ENCODE measurements around the gene FNTB.
A peak's percentile ranks its signal among the peaks of the same experiment; 100 is the strongest.

FNTB gene

GRCh38 chr14:65044596-65044959 lies 57.9 kb downstream of the FNTB start:
- Histone ChIP-seq H3K9me3 (ENCODE audit: control insufficient read depth in 2 of 2, low read length in 2 of 2) (no peaks in the 10 kb centered on the region), H3K4me1 (ENCODE audit: control insufficient read depth in 2 of 2, insufficient read depth in 2 of 2, low read length in 2 of 2) (peaks cover 5 to 19% of the 10 kb centered on the region in 2 donors), H3K27ac (ENCODE audit: low read depth in 2 of 2, low read length in 2 of 2) (no peak overlapping the region), H3K4me3 (ENCODE audit: low read length in 2 of 2) (no peak overlapping the region), H3K9ac (ENCODE audit: low read depth in 1 of 2, low read length in 2 of 2) (no peak overlapping the region), H3K27me3 (ENCODE audit: control insufficient read depth in 2 of 2, insufficient read depth in 2 of 2, low read length in 2 of 2) (no peaks in the 10 kb centered on the region), H3K36me3 (ENCODE audit: control insufficient read depth in 2 of 2, insufficient read depth in 2 of 2, low read length in 2 of 2) (peaks cover 0 to 14% of the 10 kb centered on the region in 2 donors)

- Histone ChIP-seq H3K4me1 (ENCODE audit: control insufficient read depth in 2 of 2, insufficient read depth in 2 of 2, low read length in 2 of 2) (peaks cover 5 to 19% of the 10 kb centered on the region in 2 donors), H3K4me3 (ENCODE audit: low read length in 2 of 2) (no peak overlapping the region), H3K9ac (ENCODE audit: low read depth in 1 of 2, low read length in 2 of 2) (no peak overlapping the region), H3K27ac (ENCODE audit: low read depth in 2 of 2, low read length in 2 of 2) (no peak overlapping the region), H3K9me3 (ENCODE audit: control insufficient read depth in 2 of 2, low read length in 2 of 2) (no peaks in the 10 kb centered on the region), H3K27me3 (ENCODE audit: control insufficient read depth in 2 of 2, insufficient read depth in 2 of 2, low read length in 2 of 2) (no peaks in the 10 kb centered on the region), H3K36me3 (ENCODE audit: control insufficient read depth in 2 of 2, insufficient read depth in 2 of 2, low read length in 2 of 2) (peaks cover 0 to 14% of the 10 kb centered on the region in 2 donors)
Observed at GRCh38 chr14:65045006-65045405, 58.3 kb downstream of the FNTB start.

- no peak overlapping the region for H3K4me3 ChIP-seq (ENCODE audit: low read length in 2 of 2)
- H3K36me3 ChIP-seq (ENCODE audit: control insufficient read depth in 2 of 2, insufficient read depth in 2 of 2, low read length in 2 of 2) = peaks cover 0 to 14% of the 10 kb centered on the region in 2 donors
Observed at GRCh38 chr14:65045709-65046108, 59.0 kb downstream of the FNTB start.

GRCh38 chr14:65052832-65053231 lies 66.1 kb downstream of the FNTB start:
- no peaks in the 10 kb centered on the region for H3K9me3 ChIP-seq (ENCODE audit: control insufficient read depth in 2 of 2, low read length in 2 of 2)
- H3K4me1 ChIP-seq (ENCODE audit: control insufficient read depth in 2 of 2, insufficient read depth in 2 of 2, low read length in 2 of 2) = peaks cover 0 to 3% of the 10 kb centered on the region in 2 donors
- no peaks in the 10 kb centered on the region for H3K27me3 ChIP-seq (ENCODE audit: control insufficient read depth in 2 of 2, insufficient read depth in 2 of 2, low read length in 2 of 2)
- no peak overlapping the region for H3K9ac ChIP-seq (ENCODE audit: low read depth in 1 of 2, low read length in 2 of 2)
- peaks cover 16 to 26% of the 10 kb centered on the region in 2 donors for H3K36me3 ChIP-seq (ENCODE audit: control insufficient read depth in 2 of 2, insufficient read depth in 2 of 2, low read length in 2 of 2)
- no peak overlapping the region for H3K4me3 ChIP-seq (ENCODE audit: low read length in 2 of 2)
- no peak overlapping the region for H3K27ac ChIP-seq (ENCODE audit: low read depth in 2 of 2, low read length in 2 of 2)

More at GRCh38 chr14:65045709-65046108, 59.0 kb downstream of the FNTB start:
- H3K9me3 ChIP-seq (ENCODE audit: control insufficient read depth in 2 of 2, low read length in 2 of 2) = no peaks in the 10 kb centered on the region
- peaks cover 5 to 18% of the 10 kb centered on the region in 2 donors for H3K4me1 ChIP-seq (ENCODE audit: control insufficient read depth in 2 of 2, insufficient read depth in 2 of 2, low read length in 2 of 2)
- H3K27ac ChIP-seq (ENCODE audit: low read depth in 2 of 2, low read length in 2 of 2) = no peak overlapping the region
- no peaks in the 10 kb centered on the region for H3K27me3 ChIP-seq (ENCODE audit: control insufficient read depth in 2 of 2, insufficient read depth in 2 of 2, low read length in 2 of 2)
- no peak overlapping the region for H3K9ac ChIP-seq (ENCODE audit: low read depth in 1 of 2, low read length in 2 of 2)

GRCh38 chr14:65053466-65053865 lies 66.8 kb downstream of the FNTB start:
- no peak overlapping the region for H3K9ac ChIP-seq (ENCODE audit: low read depth in 1 of 2, low read length in 2 of 2)
- H3K4me3 ChIP-seq (ENCODE audit: low read length in 2 of 2) = no peak overlapping the region
- no peaks in the 10 kb centered on the region for H3K9me3 ChIP-seq (ENCODE audit: control insufficient read depth in 2 of 2, low read length in 2 of 2)
- H3K4me1 ChIP-seq (ENCODE audit: control insufficient read depth in 2 of 2, insufficient read depth in 2 of 2, low read length in 2 of 2) = peaks cover 0 to under 1% of the 10 kb centered on the region in 2 donors
- H3K36me3 ChIP-seq (ENCODE audit: control insufficient read depth in 2 of 2, insufficient read depth in 2 of 2, low read length in 2 of 2) = peaks cover 16 to 26% of the 10 kb centered on the region in 2 donors
- H3K27ac ChIP-seq (ENCODE audit: low read depth in 2 of 2, low read length in 2 of 2) = no peak overlapping the region
- no peaks in the 10 kb centered on the region for H3K27me3 ChIP-seq (ENCODE audit: control insufficient read depth in 2 of 2, insufficient read depth in 2 of 2, low read length in 2 of 2)

GRCh38 chr14:65054471-65055085 lies 67.9 kb downstream of the FNTB start:
- no peaks in the 10 kb centered on the region for H3K27me3 ChIP-seq (ENCODE audit: control insufficient read depth in 2 of 2, insufficient read depth in 2 of 2, low read length in 2 of 2)
- no peak overlapping the region for H3K4me3 ChIP-seq (ENCODE audit: low read length in 2 of 2)
- H3K9me3 ChIP-seq (ENCODE audit: control insufficient read depth in 2 of 2, low read length in 2 of 2) = no peaks in the 10 kb centered on the region
- peaks cover 16 to 26% of the 10 kb centered on the region in 2 donors for H3K36me3 ChIP-seq (ENCODE audit: control insufficient read depth in 2 of 2, insufficient read depth in 2 of 2, low read length in 2 of 2)
- no peak overlapping the region for H3K9ac ChIP-seq (ENCODE audit: low read depth in 1 of 2, low read length in 2 of 2)
- H3K4me1 ChIP-seq (ENCODE audit: control insufficient read depth in 2 of 2, insufficient read depth in 2 of 2, low read length in 2 of 2) = no peaks in the 10 kb centered on the region
- H3K27ac ChIP-seq (ENCODE audit: low read depth in 2 of 2, low read length in 2 of 2) = no peak overlapping the region

GRCh38 chr14:65057695-65058094 lies 71.0 kb downstream of the FNTB start:
- H3K4me1 ChIP-seq (ENCODE audit: control insufficient read depth in 2 of 2, insufficient read depth in 2 of 2, low read length in 2 of 2) = no peaks in the 10 kb centered on the region
- H3K9ac ChIP-seq (ENCODE audit: low read depth in 1 of 2, low read length in 2 of 2) = no peak overlapping the region
- H3K27ac ChIP-seq (ENCODE audit: low read depth in 2 of 2, low read length in 2 of 2) = no peak overlapping the region
- no peaks in the 10 kb centered on the region for H3K27me3 ChIP-seq (ENCODE audit: control insufficient read depth in 2 of 2, insufficient read depth in 2 of 2, low read length in 2 of 2)
- no peak overlapping the region for H3K4me3 ChIP-seq (ENCODE audit: low read length in 2 of 2)
- H3K9me3 ChIP-seq (ENCODE audit: control insufficient read depth in 2 of 2, low read length in 2 of 2) = no peaks in the 10 kb centered on the region
- H3K36me3 ChIP-seq (ENCODE audit: control insufficient read depth in 2 of 2, insufficient read depth in 2 of 2, low read length in 2 of 2) = peaks cover 31 to 45% of the 10 kb centered on the region in 2 donors

- no peak overlapping the region for H3K4me3 ChIP-seq (ENCODE audit: low read length in 2 of 2)
- peaks cover 31 to 57% of the 10 kb centered on the region in 2 donors for H3K36me3 ChIP-seq (ENCODE audit: control insufficient read depth in 2 of 2, insufficient read depth in 2 of 2, low read length in 2 of 2)
- H3K27me3 ChIP-seq (ENCODE audit: control insufficient read depth in 2 of 2, insufficient read depth in 2 of 2, low read length in 2 of 2) = no peaks in the 10 kb centered on the region
- H3K9ac ChIP-seq (ENCODE audit: low read depth in 1 of 2, low read length in 2 of 2) = no peak overlapping the region
- H3K9me3 ChIP-seq (ENCODE audit: control insufficient read depth in 2 of 2, low read length in 2 of 2) = no peaks in the 10 kb centered on the region
- no peaks in the 10 kb centered on the region for H3K4me1 ChIP-seq (ENCODE audit: control insufficient read depth in 2 of 2, insufficient read depth in 2 of 2, low read length in 2 of 2)
- H3K27ac ChIP-seq (ENCODE audit: low read depth in 2 of 2, low read length in 2 of 2) = no peak overlapping the region
Observed at GRCh38 chr14:65062096-65063075, 75.7 kb downstream of the FNTB start.

GRCh38 chr14:65065719-65066118 lies 79.0 kb downstream of the FNTB start:
- H3K36me3 ChIP-seq (ENCODE audit: control insufficient read depth in 2 of 2, insufficient read depth in 2 of 2, low read length in 2 of 2) = peaks cover 36 to 68% of the 10 kb centered on the region in 2 donors
- H3K9me3 ChIP-seq (ENCODE audit: control insufficient read depth in 2 of 2, low read length in 2 of 2) = no peaks in the 10 kb centered on the region
- no peak overlapping the region for H3K9ac ChIP-seq (ENCODE audit: low read depth in 1 of 2, low read length in 2 of 2)
- H3K27ac ChIP-seq (ENCODE audit: low read depth in 2 of 2, low read length in 2 of 2) = no peak overlapping the region
- H3K27me3 ChIP-seq (ENCODE audit: control insufficient read depth in 2 of 2, insufficient read depth in 2 of 2, low read length in 2 of 2) = no peaks in the 10 kb centered on the region
- H3K4me1 ChIP-seq (ENCODE audit: control insufficient read depth in 2 of 2, insufficient read depth in 2 of 2, low read length in 2 of 2) = peaks cover 15 to 16% of the 10 kb centered on the region in 2 donors
- H3K4me3 ChIP-seq (ENCODE audit: low read length in 2 of 2) = no peak overlapping the region

- peaks cover 46 to 57% of the 10 kb centered on the region in 2 donors for H3K4me1 ChIP-seq (ENCODE audit: control insufficient read depth in 2 of 2, insufficient read depth in 2 of 2, low read length in 2 of 2)
- H3K36me3 ChIP-seq (ENCODE audit: control insufficient read depth in 2 of 2, insufficient read depth in 2 of 2, low read length in 2 of 2) = peaks cover 16 to 33% of the 10 kb centered on the region in 2 donors
- no peak overlapping the region for H3K4me3 ChIP-seq (ENCODE audit: low read length in 2 of 2)
- H3K27ac ChIP-seq (ENCODE audit: low read depth in 2 of 2, low read length in 2 of 2) = peak overlapping the region; percentile 40 to 79
- H3K9ac ChIP-seq (ENCODE audit: low read depth in 1 of 2, low read length in 2 of 2) = no peak overlapping the region
- H3K27me3 ChIP-seq (ENCODE audit: control insufficient read depth in 2 of 2, insufficient read depth in 2 of 2, low read length in 2 of 2) = no peaks in the 10 kb centered on the region
- no peaks in the 10 kb centered on the region for H3K9me3 ChIP-seq (ENCODE audit: control insufficient read depth in 2 of 2, low read length in 2 of 2)
Observed at GRCh38 chr14:65069874-65070413, 83.2 kb downstream of the FNTB start.
